ENCODE data around the gene HOMER2.

Gene HOMER2

DNA sequence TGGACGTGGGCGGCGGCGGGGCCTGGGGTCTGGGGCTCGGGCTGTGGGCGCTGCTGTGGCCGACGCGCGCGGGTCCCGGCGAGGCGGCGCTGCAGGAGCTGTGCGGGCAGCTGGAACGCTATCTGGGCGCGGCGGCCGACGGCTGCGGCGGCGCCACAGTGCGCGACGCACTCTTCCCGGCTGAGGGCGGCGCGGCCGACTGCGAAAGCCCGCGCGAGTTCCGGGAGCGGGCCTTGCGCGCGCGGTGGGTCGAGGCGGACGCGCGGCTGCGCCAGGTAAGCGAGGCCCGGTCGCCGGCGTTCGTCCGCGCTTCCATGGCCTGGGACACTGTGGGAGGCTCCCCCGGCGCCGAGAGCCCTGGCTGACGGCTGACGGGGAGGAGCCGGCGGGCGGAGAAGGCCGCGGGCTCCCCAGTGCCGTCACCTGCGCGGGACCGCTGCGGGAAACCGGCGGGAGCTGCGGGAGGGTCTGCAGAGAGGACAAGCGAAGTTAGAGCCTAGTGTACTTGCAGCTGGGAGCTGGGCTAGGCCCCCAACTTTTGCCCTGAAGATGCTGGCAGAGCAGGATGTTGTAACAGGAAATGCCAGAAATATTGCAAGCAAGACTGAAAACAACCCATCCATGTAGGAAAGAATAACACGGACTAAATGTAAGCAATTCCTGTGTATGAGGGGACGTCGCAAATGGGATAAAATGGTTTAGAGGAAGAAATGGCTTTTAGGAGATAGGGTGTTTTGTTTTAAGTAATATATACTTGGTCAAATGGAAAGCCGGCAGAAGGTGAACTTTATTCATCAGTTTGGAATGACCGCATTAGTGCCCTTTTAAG is 142.2 kb downstream of the HOMER2 start:
- TF ChIP-seq, protein P1, sequence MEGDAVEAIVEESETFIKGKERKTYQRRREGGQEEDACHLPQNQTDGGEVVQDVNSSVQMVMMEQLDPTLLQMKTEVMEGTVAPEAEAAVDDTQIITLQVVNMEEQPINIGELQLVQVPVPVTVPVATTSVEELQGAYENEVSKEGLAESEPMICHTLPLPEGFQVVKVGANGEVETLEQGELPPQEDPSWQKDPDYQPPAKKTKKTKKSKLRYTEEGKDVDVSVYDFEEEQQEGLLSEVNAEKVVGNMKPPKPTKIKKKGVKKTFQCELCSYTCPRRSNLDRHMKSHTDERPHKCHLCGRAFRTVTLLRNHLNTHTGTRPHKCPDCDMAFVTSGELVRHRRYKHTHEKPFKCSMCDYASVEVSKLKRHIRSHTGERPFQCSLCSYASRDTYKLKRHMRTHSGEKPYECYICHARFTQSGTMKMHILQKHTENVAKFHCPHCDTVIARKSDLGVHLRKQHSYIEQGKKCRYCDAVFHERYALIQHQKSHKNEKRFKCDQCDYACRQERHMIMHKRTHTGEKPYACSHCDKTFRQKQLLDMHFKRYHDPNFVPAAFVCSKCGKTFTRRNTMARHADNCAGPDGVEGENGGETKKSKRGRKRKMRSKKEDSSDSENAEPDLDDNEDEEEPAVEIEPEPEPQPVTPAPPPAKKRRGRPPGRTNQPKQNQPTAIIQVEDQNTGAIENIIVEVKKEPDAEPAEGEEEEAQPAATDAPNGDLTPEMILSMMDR (conservative IDR thresholded peaks at IDR 0.05; ENCODE audit: low read length), result no peak
- peak overlapping the region; percentile 84 for H3K4me3 ChIP-seq (ENCODE audit: low read length)
- DNase-seq (ENCODE audit: low read depth), result peak; percentile 75

DNA sequence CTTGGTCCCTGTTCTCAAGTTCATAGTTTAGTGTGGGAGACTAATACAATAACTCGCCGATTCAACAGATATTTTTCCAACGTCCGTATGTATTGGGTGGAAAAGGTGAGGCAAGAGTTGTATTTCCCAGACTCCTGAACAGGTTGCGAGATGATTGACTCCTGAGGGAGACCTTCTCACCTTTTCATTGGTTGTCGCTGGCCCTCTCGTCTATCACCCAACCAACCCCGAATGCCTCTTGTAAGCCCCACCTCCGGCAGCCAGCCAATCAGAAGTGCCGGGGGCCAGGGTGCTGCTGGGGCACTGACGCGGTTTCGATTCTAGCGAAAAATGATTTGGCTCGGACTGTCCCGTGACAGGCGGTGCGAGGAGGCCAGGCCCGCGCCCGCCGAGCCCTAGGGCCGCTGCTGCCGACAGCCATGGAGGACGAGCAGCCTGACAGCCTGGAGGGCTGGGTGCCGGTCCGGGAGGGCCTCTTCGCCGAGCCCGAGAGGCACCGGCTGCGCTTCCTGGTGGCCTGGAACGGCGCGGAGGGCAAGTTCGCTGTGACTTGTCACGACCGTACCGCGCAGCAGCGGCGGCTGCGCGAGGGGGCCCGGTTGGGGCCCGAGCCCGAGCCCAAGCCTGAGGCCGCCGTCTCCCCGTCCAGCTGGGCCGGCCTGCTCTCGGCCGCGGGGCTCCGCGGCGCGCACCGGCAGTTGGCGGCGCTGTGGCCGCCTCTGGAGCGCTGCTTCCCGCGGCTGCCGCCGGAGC is 143.0 kb downstream of the HOMER2 start, which contains the start of gene WHAMM:
Gene WHAMM (plus strand): TSS at position 321 of the 753 bp plus-strand sequence. CDS start 99 bp downstream, at position 420.
- TF ChIP-seq, protein P1 (conservative IDR thresholded peaks at IDR 0.05; ENCODE audit: low read length), result no peak
- DNase-seq (ENCODE audit: low read depth), result peak; percentile 99
- peak within 1 kb of the TSS; percentile 84 for H3K4me3 ChIP-seq (ENCODE audit: low read length)

DNA sequence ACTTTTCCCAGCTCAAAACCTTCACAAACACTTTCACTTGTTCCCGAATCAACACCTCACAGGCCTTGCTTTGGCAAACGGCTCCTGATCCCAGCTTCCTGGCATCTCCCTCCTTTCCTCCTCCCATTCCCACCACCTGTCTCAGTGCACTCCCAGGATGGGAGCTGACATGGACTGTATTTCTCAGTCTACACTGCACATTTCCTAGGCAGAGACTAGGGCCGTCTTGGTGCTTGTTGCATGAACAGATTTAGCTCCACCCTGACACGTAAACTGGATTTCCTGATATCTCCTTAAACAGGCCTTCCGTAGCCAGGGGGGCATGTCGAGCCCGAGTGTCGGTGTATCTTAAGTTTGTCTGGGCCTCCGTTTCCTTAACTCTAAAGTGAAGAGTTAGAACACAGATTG is 143.9 kb downstream of the HOMER2 start:
- H3K4me3 ChIP-seq (ENCODE audit: low read length), result no peak overlapping the region
- TF ChIP-seq, protein P1 (conservative IDR thresholded peaks at IDR 0.05; ENCODE audit: low read length), result no peak
- no peak for DNase-seq (ENCODE audit: low read depth)

DNA sequence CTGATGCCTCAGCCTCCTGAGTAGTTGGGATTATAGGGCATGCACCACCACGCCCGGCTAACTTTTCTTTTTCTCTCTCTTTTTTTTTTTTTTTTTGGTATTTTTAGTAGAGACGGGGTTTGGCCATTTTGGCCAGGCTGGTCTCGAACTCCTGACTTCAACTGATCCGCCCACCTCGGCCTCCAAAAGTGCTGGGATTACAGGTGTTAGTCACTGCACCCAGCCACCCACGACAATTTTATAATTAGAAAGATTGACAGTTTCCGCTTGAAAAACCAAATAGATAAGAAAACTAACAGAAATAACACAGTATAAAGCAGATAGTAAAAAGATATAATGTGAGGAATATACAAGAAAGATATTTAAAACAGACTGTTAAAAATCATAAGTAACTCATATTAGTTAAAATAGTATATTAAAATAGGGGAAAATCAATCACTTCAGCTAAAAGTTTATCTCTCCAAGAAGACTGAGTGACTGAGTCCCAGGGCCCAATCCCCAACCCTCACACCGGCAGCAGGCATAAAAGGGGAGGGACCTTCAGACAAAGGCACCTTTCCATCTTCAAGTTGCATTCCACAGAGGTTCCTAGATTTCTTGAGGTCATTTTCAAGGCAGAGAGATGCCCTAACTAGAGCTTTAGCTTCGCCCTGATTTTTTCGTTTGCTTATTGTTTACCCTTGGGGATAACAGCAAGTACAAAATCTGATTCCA is 144.4 kb downstream of the HOMER2 start:
- no peak for DNase-seq (ENCODE audit: low read depth)
- TF ChIP-seq, protein P1 (conservative IDR thresholded peaks at IDR 0.05; ENCODE audit: low read length), result no peak
- no peak overlapping the region for H3K4me3 ChIP-seq (ENCODE audit: low read length)

DNA sequence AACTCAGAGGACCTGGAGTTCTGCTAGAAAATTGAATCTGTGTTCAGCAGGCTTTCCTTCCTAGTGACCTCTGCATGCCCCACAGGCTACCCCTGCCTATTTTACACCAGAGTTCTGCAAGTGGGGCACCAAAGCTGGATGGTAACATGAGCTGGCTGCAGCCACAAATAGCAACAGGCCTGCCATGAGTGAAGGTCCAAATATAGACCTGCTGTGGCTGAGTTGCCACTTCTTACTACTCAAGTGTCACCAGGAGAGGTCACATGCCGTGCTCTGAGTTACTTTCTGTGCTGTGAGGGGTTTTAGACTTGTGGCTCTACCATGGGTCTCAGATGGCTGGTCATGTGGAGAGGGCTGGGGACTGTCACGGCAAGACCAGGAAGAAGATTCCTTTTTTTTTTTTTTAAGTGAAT is 146.5 kb downstream of the HOMER2 start, which contains the start of gene FSD2:
Gene FSD2 (minus strand): TSS at position 76 of the 413 bp plus-strand sequence. CDS start 18,679 bp downstream, outside the sequence.
- DNase-seq (ENCODE audit: low read depth), result no peak
- TF ChIP-seq, protein P1 (conservative IDR thresholded peaks at IDR 0.05; ENCODE audit: low read length), result no peak
- no peak within 1 kb of the TSS for H3K4me3 ChIP-seq (ENCODE audit: low read length)

DNA sequence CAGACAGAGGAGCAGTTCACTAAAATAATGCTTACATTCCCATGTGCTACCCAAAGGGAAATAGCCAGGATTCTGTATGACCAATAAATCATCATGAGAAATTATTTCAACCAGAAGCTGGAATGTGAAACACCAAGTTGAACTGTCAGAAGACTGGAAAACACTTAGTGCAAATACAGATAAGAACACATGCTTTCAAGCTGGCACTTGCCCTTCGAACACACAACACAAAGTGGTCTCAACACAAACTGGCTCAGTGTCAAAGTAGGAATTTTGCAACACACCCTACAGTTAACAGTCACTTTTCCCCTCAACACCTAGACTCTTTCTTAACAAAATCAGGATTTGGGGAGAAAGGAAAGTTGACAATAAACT is 148.0 kb downstream of the HOMER2 start:
- H3K4me3 ChIP-seq (ENCODE audit: low read length), result no peak overlapping the region
- peak; percentile 34 for DNase-seq (ENCODE audit: low read depth)
- TF ChIP-seq, protein P1 (conservative IDR thresholded peaks at IDR 0.05; ENCODE audit: low read length), result no peak

All from AG10803 (cell line).